ENCODE results near the gene NETO2. TPM values are rescaled to one million over a fixed set of nuclear protein-coding genes. Genes with fewer than 3 reads are reported as not detected.
"Not testable (repeated sequence)": the region's sequence is repeated elsewhere in the genome, so short reads cannot be mapped to it uniquely, and the experiment has no call there.

The NETO2 gene
- total and polyA plus RNA-seq, 10 of the 15 experiments (the other 5 are each of a cell fraction or from before 2014, with no cell fraction given) = 8.5 to 53.1 (median 27.0) TPM

DNA sequence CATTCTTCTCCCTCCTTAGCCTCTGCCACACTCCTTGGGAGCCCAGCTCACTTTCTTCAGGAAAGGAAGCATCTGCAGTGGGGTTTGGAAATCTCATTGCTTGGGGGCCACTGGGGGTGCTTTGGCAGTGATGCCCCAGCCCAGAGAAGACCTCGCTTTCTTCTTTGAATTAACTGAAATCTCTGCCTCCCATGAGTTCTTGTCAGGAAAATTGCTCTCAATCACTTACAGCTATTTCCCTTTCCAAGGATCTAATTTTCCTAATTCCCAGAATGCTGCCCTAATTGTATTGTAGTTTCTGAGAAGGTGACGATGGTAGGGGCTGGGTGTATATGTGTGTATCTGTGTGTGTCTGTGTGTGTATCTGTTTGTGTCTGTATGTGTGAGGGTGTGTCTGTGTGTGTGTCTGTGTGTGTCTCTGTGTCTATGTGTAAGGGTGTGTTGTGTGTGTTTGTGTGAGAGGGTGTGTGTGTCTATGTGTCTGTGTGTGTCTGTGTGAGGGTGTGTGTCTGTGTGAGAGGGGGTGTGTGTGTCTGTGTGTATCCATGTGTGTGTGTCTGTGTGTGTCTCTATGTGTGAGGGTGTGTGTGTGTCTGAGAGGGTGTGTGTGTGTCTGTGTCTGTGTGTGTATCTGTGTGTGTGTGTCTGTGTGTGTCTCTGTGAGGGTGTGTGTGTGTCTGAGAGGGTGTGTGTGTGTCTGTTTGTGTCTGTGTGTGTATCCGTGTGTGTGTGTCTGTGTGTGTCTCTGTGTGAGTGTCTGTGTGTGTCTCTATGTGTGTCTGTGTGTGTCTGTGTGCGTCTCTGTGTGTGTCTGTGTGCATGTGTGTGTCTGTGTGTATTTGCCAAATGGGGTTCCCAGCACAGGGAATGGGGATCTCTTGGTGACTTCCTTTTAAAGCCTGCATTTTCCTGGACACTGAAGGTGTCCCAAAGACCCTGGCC is 86.8 kb downstream of the NETO2 start:
- Histone ChIP-seq H3K9ac (ENCODE audit: control insufficient read depth, insufficient read depth, low read length) (no peak overlapping the region), H3K36me3 (ENCODE audit: control insufficient read depth in 2 of 2, insufficient read depth in 2 of 2, low read length in 1 of 2) (no peaks in the 10 kb centered on the region), H3K4me3 (no peak overlapping the region), H3K27ac (ENCODE audit: control insufficient read depth, insufficient read depth) (no peak overlapping the region), H3K79me2 (ENCODE audit: control insufficient read depth, insufficient read depth, low read length) (no peaks in the 10 kb centered on the region), H3K9me3 (replicated peaks; ENCODE audit: control insufficient read depth, insufficient read depth, low read length) (no peaks in the 10 kb centered on the region), H2AFZ (ENCODE audit: control insufficient read depth, low read depth, low read length) (no peak overlapping the region), H3K4me1 (ENCODE audit: control insufficient read depth, insufficient read depth, low read length) (no peaks in the 10 kb centered on the region), H4K20me1 (ENCODE audit: control insufficient read depth, insufficient read depth) (no peaks in the 10 kb centered on the region), H3K27me3 (replicated peaks in 1 of 2; ENCODE audit: control insufficient read depth in 2 of 2, insufficient read depth in 2 of 2, low read length in 1 of 2) (no peaks in the 10 kb centered on the region), H3K4me2 (ENCODE audit: control insufficient read depth, insufficient read depth) (no peak overlapping the region)
- DNase-seq (ENCODE audit: low read depth, low spot score) = no peak
- SMC1A ChIA-PET (ENCODE audit: uncharacterized antibody, unreplicated experiment) = no interaction called here
- CTCF ChIA-PET = interaction anchor here (1.0 to 1.1 kb wide), 2 partner anchors 10 to 19 kb away, joined by 3 to 4 read pairs; no protein-coding TSS in a partner anchor
- in situ Hi-C loops (cut with MboI) = no loop called here
- POLR2A ChIA-PET = interaction anchor here (1.7 kb wide), 1 partner anchor 10 kb away, joined by 4 read pairs; no protein-coding TSS in a partner anchor
- FAIRE-seq = no peak
- intact Hi-C loops (cut with micrococcal nuclease; ENCODE audit: unreplicated experiment) = no loop called here
- no TSS peak for BruUV-seq (replicated peaks)
- ATAC-seq = no peak
- 55% methylated on average over 4 of the region's 4 CpGs for WGBS (ENCODE audit: insufficient coverage, insufficient replicate concordance, low lambda C conversion rate, missing lambda C conversion rate)
- RAD21 ChIA-PET (ENCODE audit: unreplicated experiment) = no interaction called here
- TF ChIP-seq, protein P1, sequence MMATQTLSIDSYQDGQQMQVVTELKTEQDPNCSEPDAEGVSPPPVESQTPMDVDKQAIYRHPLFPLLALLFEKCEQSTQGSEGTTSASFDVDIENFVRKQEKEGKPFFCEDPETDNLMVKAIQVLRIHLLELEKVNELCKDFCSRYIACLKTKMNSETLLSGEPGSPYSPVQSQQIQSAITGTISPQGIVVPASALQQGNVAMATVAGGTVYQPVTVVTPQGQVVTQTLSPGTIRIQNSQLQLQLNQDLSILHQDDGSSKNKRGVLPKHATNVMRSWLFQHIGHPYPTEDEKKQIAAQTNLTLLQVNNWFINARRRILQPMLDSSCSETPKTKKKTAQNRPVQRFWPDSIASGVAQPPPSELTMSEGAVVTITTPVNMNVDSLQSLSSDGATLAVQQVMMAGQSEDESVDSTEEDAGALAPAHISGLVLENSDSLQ (IDR thresholded peaks at IDR 0.05) = no peak
- TF ChIP-seq, protein P2, sequence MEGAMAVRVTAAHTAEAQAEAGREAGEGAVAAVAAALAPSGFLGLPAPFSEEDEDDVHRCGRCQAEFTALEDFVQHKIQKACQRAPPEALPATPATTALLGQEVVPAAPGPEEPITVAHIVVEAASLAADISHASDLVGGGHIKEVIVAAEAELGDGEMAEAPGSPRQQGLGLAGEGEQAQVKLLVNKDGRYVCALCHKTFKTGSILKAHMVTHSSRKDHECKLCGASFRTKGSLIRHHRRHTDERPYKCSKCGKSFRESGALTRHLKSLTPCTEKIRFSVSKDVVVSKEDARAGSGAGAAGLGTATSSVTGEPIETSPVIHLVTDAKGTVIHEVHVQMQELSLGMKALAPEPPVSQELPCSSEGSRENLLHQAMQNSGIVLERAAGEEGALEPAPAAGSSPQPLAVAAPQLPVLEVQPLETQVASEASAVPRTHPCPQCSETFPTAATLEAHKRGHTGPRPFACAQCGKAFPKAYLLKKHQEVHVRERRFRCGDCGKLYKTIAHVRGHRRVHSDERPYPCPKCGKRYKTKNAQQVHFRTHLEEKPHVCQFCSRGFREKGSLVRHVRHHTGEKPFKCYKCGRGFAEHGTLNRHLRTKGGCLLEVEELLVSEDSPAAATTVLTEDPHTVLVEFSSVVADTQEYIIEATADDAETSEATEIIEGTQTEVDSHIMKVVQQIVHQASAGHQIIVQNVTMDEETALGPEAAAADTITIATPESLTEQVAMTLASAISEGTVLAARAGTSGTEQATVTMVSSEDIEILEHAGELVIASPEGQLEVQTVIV (IDR thresholded peaks at IDR 0.05; ENCODE audit: borderline replicate concordance, partially characterized antibody) = peak; percentile 10

DNA sequence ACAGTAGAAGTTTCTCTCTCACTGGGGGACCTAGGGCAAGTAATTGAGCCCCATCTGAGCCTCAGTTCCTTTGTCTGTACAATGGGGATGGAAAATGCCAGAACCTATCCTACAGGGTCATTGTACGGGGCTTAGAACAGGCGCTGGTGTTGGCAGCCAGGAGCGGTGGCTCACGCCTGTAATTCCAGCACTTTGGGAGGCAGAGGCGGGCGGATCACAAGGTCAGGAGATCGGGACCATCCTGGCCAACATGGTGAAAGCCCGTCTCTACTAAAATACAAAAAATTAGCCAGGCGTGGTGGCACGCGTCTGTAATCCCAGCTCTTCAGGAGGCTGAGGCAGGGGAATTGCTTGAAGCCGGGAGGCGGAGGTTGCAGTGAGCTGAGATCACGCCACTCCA is 87.7 kb downstream of the NETO2 start:
- H3K36me3 ChIP-seq (ENCODE audit: control insufficient read depth in 2 of 2, insufficient read depth in 2 of 2, low read length in 1 of 2); H3K27ac ChIP-seq (ENCODE audit: control insufficient read depth, insufficient read depth); ATAC-seq; H3K9me3 ChIP-seq (replicated peaks; ENCODE audit: control insufficient read depth, insufficient read depth, low read length); H4K20me1 ChIP-seq (ENCODE audit: control insufficient read depth, insufficient read depth); DNase-seq (ENCODE audit: low read depth, low spot score); H3K4me3 ChIP-seq; RAD21 ChIA-PET (ENCODE audit: unreplicated experiment); H3K9ac ChIP-seq (ENCODE audit: control insufficient read depth, insufficient read depth, low read length); FAIRE-seq; H3K27me3 ChIP-seq (replicated peaks in 1 of 2; ENCODE audit: control insufficient read depth in 2 of 2, insufficient read depth in 2 of 2, low read length in 1 of 2); intact Hi-C loops (cut with micrococcal nuclease; ENCODE audit: unreplicated experiment); H3K4me1 ChIP-seq (ENCODE audit: control insufficient read depth, insufficient read depth, low read length); H3K79me2 ChIP-seq (ENCODE audit: control insufficient read depth, insufficient read depth, low read length); SMC1A ChIA-PET (ENCODE audit: uncharacterized antibody, unreplicated experiment); H3K4me2 ChIP-seq (ENCODE audit: control insufficient read depth, insufficient read depth); H2AFZ ChIP-seq (ENCODE audit: control insufficient read depth, low read depth, low read length); BruUV-seq (replicated peaks); in situ Hi-C loops (cut with MboI): not testable (repeated sequence)
- ChIA-PET POLR2A (interaction anchor here (1.7 kb wide), 1 partner anchor 9 kb away, joined by 4 read pairs; no protein-coding TSS in a partner anchor), CTCF (interaction anchor here (1.0 to 1.1 kb wide), 2 partner anchors 9 to 18 kb away, joined by 3 to 4 read pairs; no protein-coding TSS in a partner anchor)
- 77% methylated on average over 13 of the region's 14 CpGs for WGBS (ENCODE audit: insufficient coverage, insufficient replicate concordance, low lambda C conversion rate, missing lambda C conversion rate)

Measured in GM12878 (cell line).